HL-60 (cell line): Measurements from ENCODE around the gene MSH3.

Source experiments
- DNase-seq, 2 experiments: peaks; one replicate each; pipeline ENCODE4 v3.0.0-alpha.2; 2010 to 2020; ENCODE audit warnings: low read depth in 1 of 2, low spot score in 1 of 2
- H3K27ac ChIP-seq: fragments of 250-450 bp; sonication (Bioruptor Pico); replicated peaks from 2 replicates; pipeline ENCODE4 v1.5.1; 2020; ENCODE audit warnings: mild to moderate bottlenecking, moderate library complexity
- H3K27me3 ChIP-seq: fragments of 250-450 bp; sonication (Bioruptor Pico); 2 replicates; pipeline ENCODE4 v1.5.1; 2021; ENCODE audit warnings: mild to moderate bottlenecking, moderate library complexity; ENCODE audit not compliant: insufficient read depth, poor library complexity, severe bottlenecking
- H3K4me3 ChIP-seq: replicated peaks from 2 replicates; pipeline ENCODE4 v1.5.1; 2011; ENCODE audit warnings: mild to moderate bottlenecking, control low read depth, low read length; ENCODE audit not compliant: insufficient read depth
- GABPA ChIP-seq: IDR thresholded peaks from 2 replicates; pipeline ENCODE4 v1.6.1; 2012; ENCODE audit warnings: low read depth
- POLR2AphosphoS5 ChIP-seq: IDR thresholded peaks from 2 replicates; pipeline ENCODE4 v1.6.1; 2012; ENCODE audit warnings: low read depth
- SPI1 ChIP-seq: IDR thresholded peaks from 2 replicates; pipeline ENCODE4 v1.6.1; 2012; ENCODE audit warnings: low read depth, mild to moderate bottlenecking, borderline replicate concordance
- TF ChIP-seq, protein P1 (sequence below): IDR thresholded peaks from one replicate; pipeline ENCODE4 v1.5.1; 2011; ENCODE audit warnings: low read length, control low read depth, inconsistent platforms; ENCODE audit not compliant: insufficient read depth
- TF ChIP-seq, protein P2 (sequence below): IDR thresholded peaks from 2 replicates; pipeline ENCODE4 v1.6.1; 2012; ENCODE audit warnings: low read depth; ENCODE audit not compliant: insufficient replicate concordance

The MSH3 gene

GRCh38 chr5:80804332-80804731 lies 149.9 kb downstream of the MSH3 start:
- DNase-seq = no peak
- Histone ChIP-seq H3K27ac (no peak overlapping the region), H3K4me3 (no peak overlapping the region), H3K27me3 (no peaks in the 10 kb centered on the region)
- TF ChIP-seq, protein P1, sequence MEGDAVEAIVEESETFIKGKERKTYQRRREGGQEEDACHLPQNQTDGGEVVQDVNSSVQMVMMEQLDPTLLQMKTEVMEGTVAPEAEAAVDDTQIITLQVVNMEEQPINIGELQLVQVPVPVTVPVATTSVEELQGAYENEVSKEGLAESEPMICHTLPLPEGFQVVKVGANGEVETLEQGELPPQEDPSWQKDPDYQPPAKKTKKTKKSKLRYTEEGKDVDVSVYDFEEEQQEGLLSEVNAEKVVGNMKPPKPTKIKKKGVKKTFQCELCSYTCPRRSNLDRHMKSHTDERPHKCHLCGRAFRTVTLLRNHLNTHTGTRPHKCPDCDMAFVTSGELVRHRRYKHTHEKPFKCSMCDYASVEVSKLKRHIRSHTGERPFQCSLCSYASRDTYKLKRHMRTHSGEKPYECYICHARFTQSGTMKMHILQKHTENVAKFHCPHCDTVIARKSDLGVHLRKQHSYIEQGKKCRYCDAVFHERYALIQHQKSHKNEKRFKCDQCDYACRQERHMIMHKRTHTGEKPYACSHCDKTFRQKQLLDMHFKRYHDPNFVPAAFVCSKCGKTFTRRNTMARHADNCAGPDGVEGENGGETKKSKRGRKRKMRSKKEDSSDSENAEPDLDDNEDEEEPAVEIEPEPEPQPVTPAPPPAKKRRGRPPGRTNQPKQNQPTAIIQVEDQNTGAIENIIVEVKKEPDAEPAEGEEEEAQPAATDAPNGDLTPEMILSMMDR = no peak
- TF ChIP-seq SPI1 = no peak
- TF ChIP-seq POLR2AphosphoS5 = no peak
- TF ChIP-seq, protein P2, sequence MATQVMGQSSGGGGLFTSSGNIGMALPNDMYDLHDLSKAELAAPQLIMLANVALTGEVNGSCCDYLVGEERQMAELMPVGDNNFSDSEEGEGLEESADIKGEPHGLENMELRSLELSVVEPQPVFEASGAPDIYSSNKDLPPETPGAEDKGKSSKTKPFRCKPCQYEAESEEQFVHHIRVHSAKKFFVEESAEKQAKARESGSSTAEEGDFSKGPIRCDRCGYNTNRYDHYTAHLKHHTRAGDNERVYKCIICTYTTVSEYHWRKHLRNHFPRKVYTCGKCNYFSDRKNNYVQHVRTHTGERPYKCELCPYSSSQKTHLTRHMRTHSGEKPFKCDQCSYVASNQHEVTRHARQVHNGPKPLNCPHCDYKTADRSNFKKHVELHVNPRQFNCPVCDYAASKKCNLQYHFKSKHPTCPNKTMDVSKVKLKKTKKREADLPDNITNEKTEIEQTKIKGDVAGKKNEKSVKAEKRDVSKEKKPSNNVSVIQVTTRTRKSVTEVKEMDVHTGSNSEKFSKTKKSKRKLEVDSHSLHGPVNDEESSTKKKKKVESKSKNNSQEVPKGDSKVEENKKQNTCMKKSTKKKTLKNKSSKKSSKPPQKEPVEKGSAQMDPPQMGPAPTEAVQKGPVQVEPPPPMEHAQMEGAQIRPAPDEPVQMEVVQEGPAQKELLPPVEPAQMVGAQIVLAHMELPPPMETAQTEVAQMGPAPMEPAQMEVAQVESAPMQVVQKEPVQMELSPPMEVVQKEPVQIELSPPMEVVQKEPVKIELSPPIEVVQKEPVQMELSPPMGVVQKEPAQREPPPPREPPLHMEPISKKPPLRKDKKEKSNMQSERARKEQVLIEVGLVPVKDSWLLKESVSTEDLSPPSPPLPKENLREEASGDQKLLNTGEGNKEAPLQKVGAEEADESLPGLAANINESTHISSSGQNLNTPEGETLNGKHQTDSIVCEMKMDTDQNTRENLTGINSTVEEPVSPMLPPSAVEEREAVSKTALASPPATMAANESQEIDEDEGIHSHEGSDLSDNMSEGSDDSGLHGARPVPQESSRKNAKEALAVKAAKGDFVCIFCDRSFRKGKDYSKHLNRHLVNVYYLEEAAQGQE = no peak
- TF ChIP-seq GABPA = no peak

DNA sequence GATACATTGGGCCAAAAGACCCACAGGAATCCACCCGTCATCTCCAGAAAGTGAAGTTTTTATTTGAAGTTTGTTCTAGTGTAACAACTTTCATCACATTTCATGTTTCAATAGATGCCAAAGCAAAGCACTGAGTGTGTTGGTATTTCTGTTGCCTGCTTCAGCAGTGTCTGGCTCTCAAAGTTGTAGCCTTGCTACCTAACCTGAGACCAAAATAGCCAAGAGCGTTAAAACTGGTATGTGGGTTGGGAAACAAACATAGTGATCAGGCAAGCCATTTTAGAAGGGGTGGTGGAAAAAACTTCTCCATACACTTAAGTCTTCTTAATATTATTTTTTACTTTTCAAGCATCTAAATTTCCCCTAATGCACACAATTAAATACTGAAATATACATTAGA lies 150.6 kb downstream of the MSH3 start:
- no peak overlapping the region for H3K27ac ChIP-seq
- DNase-seq = no peak
- H3K27me3 ChIP-seq = no peaks in the 10 kb centered on the region
- TF ChIP-seq POLR2AphosphoS5 = no peak
- TF ChIP-seq, protein P2 = no peak
- no peak for TF ChIP-seq SPI1
- TF ChIP-seq, protein P1 = no peak
- TF ChIP-seq GABPA = no peak
- no peak overlapping the region for H3K4me3 ChIP-seq

- TF ChIP-seq POLR2AphosphoS5 (no peak), GABPA (no peak), SPI1 (no peak)
- TF ChIP-seq, protein P2 = no peak
- TF ChIP-seq, protein P1 = no peak
- Histone ChIP-seq H3K27ac (no peak overlapping the region), H3K27me3 (no peaks in the 10 kb centered on the region), H3K4me3 (no peak overlapping the region)
- no peak for DNase-seq
Observed at GRCh38 chr5:80806929-80807328, 152.5 kb downstream of the MSH3 start.
